ENCODE results near the gene BCAP31.

- TF ChIP-seq, protein P1, sequence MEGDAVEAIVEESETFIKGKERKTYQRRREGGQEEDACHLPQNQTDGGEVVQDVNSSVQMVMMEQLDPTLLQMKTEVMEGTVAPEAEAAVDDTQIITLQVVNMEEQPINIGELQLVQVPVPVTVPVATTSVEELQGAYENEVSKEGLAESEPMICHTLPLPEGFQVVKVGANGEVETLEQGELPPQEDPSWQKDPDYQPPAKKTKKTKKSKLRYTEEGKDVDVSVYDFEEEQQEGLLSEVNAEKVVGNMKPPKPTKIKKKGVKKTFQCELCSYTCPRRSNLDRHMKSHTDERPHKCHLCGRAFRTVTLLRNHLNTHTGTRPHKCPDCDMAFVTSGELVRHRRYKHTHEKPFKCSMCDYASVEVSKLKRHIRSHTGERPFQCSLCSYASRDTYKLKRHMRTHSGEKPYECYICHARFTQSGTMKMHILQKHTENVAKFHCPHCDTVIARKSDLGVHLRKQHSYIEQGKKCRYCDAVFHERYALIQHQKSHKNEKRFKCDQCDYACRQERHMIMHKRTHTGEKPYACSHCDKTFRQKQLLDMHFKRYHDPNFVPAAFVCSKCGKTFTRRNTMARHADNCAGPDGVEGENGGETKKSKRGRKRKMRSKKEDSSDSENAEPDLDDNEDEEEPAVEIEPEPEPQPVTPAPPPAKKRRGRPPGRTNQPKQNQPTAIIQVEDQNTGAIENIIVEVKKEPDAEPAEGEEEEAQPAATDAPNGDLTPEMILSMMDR (conservative IDR thresholded peaks at IDR 0.05; ENCODE audit: low read length), result no peak
- TF ChIP-seq EZH2phosphoT487 (IDR thresholded peaks at IDR 0.05; ENCODE audit: borderline replicate concordance, low read depth, low read length), result no peak
Measured at GRCh38 chrX:153684467-153685155, 39.6 kb downstream of the BCAP31 start.

Data from OCI-LY7 (cell line).